ENCODE measurements around the gene LY86.
A peak's percentile ranks its signal among the peaks of the same experiment; 100 is the strongest.

Gene LY86

GRCh38 chr6:6547110-6547879, 41.2 kb upstream of the LY86 start:
- H3K4me3 ChIP-seq (replicated peaks in 1 of 2; ENCODE audit: low read depth in 2 of 2, low read length in 2 of 2), result peak overlapping the region; percentile 37 to 45
- peak; percentile 84 for TF ChIP-seq CTCF (IDR thresholded peaks at IDR 0.05; ENCODE audit: low read depth, low read length)
- DNase-seq (ENCODE audit: low read depth in 2 of 2), result peak; percentile 87

GRCh38 chr6:6556161-6556737, 32.3 kb upstream of the LY86 start:
- TF ChIP-seq CTCF (IDR thresholded peaks at IDR 0.05; ENCODE audit: low read depth, low read length), result no peak
- H3K4me3 ChIP-seq (replicated peaks in 1 of 2; ENCODE audit: low read depth in 2 of 2, low read length in 2 of 2), result no peak overlapping the region
- DNase-seq (ENCODE audit: low read depth in 2 of 2), result no peak

- DNase-seq (ENCODE audit: low read depth in 2 of 2), result peak; percentile 31 to 39
- H3K4me3 ChIP-seq (replicated peaks in 1 of 2; ENCODE audit: low read depth in 2 of 2, low read length in 2 of 2), result no peak overlapping the region
- TF ChIP-seq CTCF (IDR thresholded peaks at IDR 0.05; ENCODE audit: low read depth, low read length), result peak; percentile 69
Observed at GRCh38 chr6:6556738-6557503, 31.6 kb upstream of the LY86 start.

- DNase-seq (ENCODE audit: low read depth in 2 of 2), result no peak
- no peak for TF ChIP-seq CTCF (IDR thresholded peaks at IDR 0.05; ENCODE audit: low read depth, low read length)
Observed at GRCh38 chr6:6557504-6557839, 31.0 kb upstream of the LY86 start.

GRCh38 chr6:6557886-6558285, 30.6 kb upstream of the LY86 start:
- no peak for DNase-seq (ENCODE audit: low read depth in 2 of 2)
- no peak for TF ChIP-seq CTCF (IDR thresholded peaks at IDR 0.05; ENCODE audit: low read depth, low read length)

More at GRCh38 chr6:6557504-6557839, 31.0 kb upstream of the LY86 start:
- H3K4me3 ChIP-seq (replicated peaks in 1 of 2; ENCODE audit: low read depth in 2 of 2, low read length in 2 of 2), result no peak overlapping the region

GRCh38 chr6:6559994-6560570, 28.4 kb upstream of the LY86 start:
- no peak overlapping the region for H3K4me3 ChIP-seq (replicated peaks in 1 of 2; ENCODE audit: low read depth in 2 of 2, low read length in 2 of 2)
- DNase-seq (ENCODE audit: low read depth in 2 of 2), result no peak
- TF ChIP-seq CTCF (IDR thresholded peaks at IDR 0.05; ENCODE audit: low read depth, low read length), result no peak

More at GRCh38 chr6:6557886-6558285, 30.6 kb upstream of the LY86 start:
- H3K4me3 ChIP-seq (replicated peaks in 1 of 2; ENCODE audit: low read depth in 2 of 2, low read length in 2 of 2), result no peak overlapping the region

Data from cardiac fibroblast (primary cell).